Osteocyte (in vitro differentiated cells): ENCODE measurements around the gene TM4SF4. TPM values are rescaled to one million over a fixed set of nuclear protein-coding genes. Genes with fewer than 3 reads are reported as not detected.

ENCODE experiments used
- DNase-seq: peaks from one replicate; pipeline ENCODE4 v3.0.0; 2021; ENCODE audit warnings: mixed read lengths; ENCODE audit not compliant: unreplicated experiment; ENCODE audit errors: extremely low spot score
- H3K27ac Mint-ChIP-seq: one replicate; pipeline ENCODE4 v1.8.0; 2021; ENCODE audit warnings: mild to moderate bottlenecking, mixed read lengths; ENCODE audit not compliant: unreplicated experiment
- H3K27me3 Mint-ChIP-seq: one replicate; pipeline ENCODE4 v1.8.0; 2021; ENCODE audit warnings: mixed read lengths; ENCODE audit not compliant: unreplicated experiment
- H3K36me3 Mint-ChIP-seq: one replicate; pipeline ENCODE4 v1.8.0; 2021; ENCODE audit warnings: mixed read lengths; ENCODE audit not compliant: unreplicated experiment
- H3K4me1 Mint-ChIP-seq: one replicate; pipeline ENCODE4 v1.8.0; 2021; ENCODE audit warnings: mixed read lengths; ENCODE audit not compliant: unreplicated experiment
- H3K4me3 Mint-ChIP-seq: one replicate; pipeline ENCODE4 v1.8.0; 2021; ENCODE audit warnings: mild to moderate bottlenecking, moderate library complexity, mixed read lengths; ENCODE audit not compliant: unreplicated experiment
- H3K9me3 Mint-ChIP-seq: one replicate; pipeline ENCODE4 v1.8.0; 2021; ENCODE audit warnings: mixed read lengths; ENCODE audit not compliant: unreplicated experiment
- CTCF ChIP-seq: fragments of 200-600 bp; sonication (generic); IDR thresholded peaks from 2 replicates; pipeline ENCODE4 v1.5.0; 2021; ENCODE audit warnings: antibody characterized with exemption, mild to moderate bottlenecking, moderate library complexity
- total RNA-seq: library from RNA; stranded (reverse); gene quantifications from 2 replicates; pipeline ENCODE4 v1.2.1, GENCODE V29; 2021

The TM4SF4 gene
- total RNA-seq, 1 donor from 2014 or later: not detected

GRCh38 chr3:149514471-149514870 is 40.0 kb downstream of the TM4SF4 start:
- TF ChIP-seq CTCF: no peak
- H3K27ac Mint-ChIP-seq: no peak overlapping the region
- no peak overlapping the region for H3K4me3 Mint-ChIP-seq
- no peaks in the 10 kb centered on the region for H3K9me3 Mint-ChIP-seq
- H3K36me3 Mint-ChIP-seq: peaks cover 6% of the 10 kb centered on the region
- no peak for DNase-seq
- H3K4me1 Mint-ChIP-seq: peaks cover 6% of the 10 kb centered on the region
- H3K27me3 Mint-ChIP-seq: no peaks in the 10 kb centered on the region

GRCh38 chr3:149515249-149515648 is 40.8 kb downstream of the TM4SF4 start:
- DNase-seq: no peak
- Mint-ChIP-seq H3K4me1 (peaks cover 6% of the 10 kb centered on the region), H3K27me3 (no peaks in the 10 kb centered on the region), H3K9me3 (no peaks in the 10 kb centered on the region), H3K36me3 (peaks cover 11% of the 10 kb centered on the region), H3K27ac (no peak overlapping the region), H3K4me3 (no peak overlapping the region)
- TF ChIP-seq CTCF: no peak

- no peak for DNase-seq
- no peak for TF ChIP-seq CTCF
These were observed 42.4 kb downstream of the TM4SF4 start for GRCh38 chr3:149516920-149517319.

GRCh38 chr3:149519912-149520311 is 45.4 kb downstream of the TM4SF4 start:
- no peaks in the 10 kb centered on the region for H3K4me1 Mint-ChIP-seq
- H3K27ac Mint-ChIP-seq: no peak overlapping the region
- H3K36me3 Mint-ChIP-seq: peaks cover 46% of the 10 kb centered on the region
- H3K4me3 Mint-ChIP-seq: no peak overlapping the region
- no peak for DNase-seq
- no peaks in the 10 kb centered on the region for H3K9me3 Mint-ChIP-seq
- no peaks in the 10 kb centered on the region for H3K27me3 Mint-ChIP-seq
- no peak for TF ChIP-seq CTCF

More at GRCh38 chr3:149516920-149517319, 42.4 kb downstream of the TM4SF4 start:
- no peaks in the 10 kb centered on the region for H3K27me3 Mint-ChIP-seq
- H3K36me3 Mint-ChIP-seq: peaks cover 21% of the 10 kb centered on the region
- no peak overlapping the region for H3K27ac Mint-ChIP-seq
- H3K4me1 Mint-ChIP-seq: peaks cover 6% of the 10 kb centered on the region
- no peak overlapping the region for H3K4me3 Mint-ChIP-seq
- H3K9me3 Mint-ChIP-seq: no peaks in the 10 kb centered on the region

- no peak overlapping the region for H3K4me3 Mint-ChIP-seq
- no peaks in the 10 kb centered on the region for H3K9me3 Mint-ChIP-seq
- peaks cover 62% of the 10 kb centered on the region for H3K36me3 Mint-ChIP-seq
- no peak for TF ChIP-seq CTCF
- H3K27me3 Mint-ChIP-seq: no peaks in the 10 kb centered on the region
- H3K4me1 Mint-ChIP-seq: peaks cover 17% of the 10 kb centered on the region
- H3K27ac Mint-ChIP-seq: no peak overlapping the region
- DNase-seq: no peak
These were observed 49.2 kb downstream of the TM4SF4 start for GRCh38 chr3:149523512-149524299.
